Measurements from ENCODE around the gene BAG3.

BAG3 gene

GRCh38 chr10:119715628-119716505 is 64.7 kb downstream of the BAG3 start (continued):
- TF ChIP-seq ZNF510 (tag by site-specific recombination; IDR thresholded peaks at IDR 0.05; ENCODE audit: insufficient replicate concordance): no peak

DNA sequence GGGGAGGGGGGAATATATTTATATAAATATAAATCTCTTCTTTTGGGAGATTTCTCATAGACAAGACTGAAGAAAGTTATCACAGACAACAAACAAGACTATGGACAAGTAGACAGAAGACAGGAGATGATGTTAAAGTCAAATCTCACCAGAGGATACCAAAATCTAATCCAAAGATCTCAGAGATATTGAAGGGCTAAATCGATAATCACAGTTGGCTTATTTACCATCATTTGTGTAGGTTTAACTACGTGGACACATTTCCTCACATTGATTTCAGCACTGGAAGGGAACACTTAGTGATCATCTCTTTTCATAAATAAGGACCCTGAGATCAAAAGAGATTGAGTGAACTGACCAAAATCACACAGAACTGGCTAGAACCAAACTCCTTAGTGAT is 72.0 kb downstream of the BAG3 start:
- ChIA-PET CTCF (no interaction called here), POLR2A (no interaction called here)
- no peak overlapping the region for H3K27ac ChIP-seq (ENCODE audit: extremely low read depth, low read depth, low read length)

GRCh38 chr10:119723624-119724023 is 72.4 kb downstream of the BAG3 start:
- ChIA-PET CTCF (interaction anchor here (1.4 to 1.8 kb wide), 2 partner anchors 36 to 38 kb away, joined by 4 to 6 read pairs; no protein-coding TSS in a partner anchor), POLR2A (no interaction called here)
- TF ChIP-seq YY1 (tag by site-specific recombination; IDR thresholded peaks at IDR 0.05) (no peak), ZNF707 (tag by site-specific recombination; IDR thresholded peaks at IDR 0.05) (no peak), ZNF521 (tag by site-specific recombination; IDR thresholded peaks at IDR 0.05) (no peak), TCF7L2 (IDR thresholded peaks at IDR 0.05; ENCODE audit: borderline replicate concordance, low read depth, low read length) (no peak), SP7 (tag by site-specific recombination; IDR thresholded peaks at IDR 0.05) (no peak), ZNF391 (tag by site-specific recombination; IDR thresholded peaks at IDR 0.05; ENCODE audit: borderline replicate concordance, low read depth) (no peak), ZNF473 (tag by site-specific recombination; IDR thresholded peaks at IDR 0.05) (no peak), ZNF624 (tag by site-specific recombination; IDR thresholded peaks at IDR 0.05) (no peak), ZNF19 (tag by site-specific recombination; IDR thresholded peaks at IDR 0.05; ENCODE audit: low read depth) (no peak), ZNF510 (tag by site-specific recombination; IDR thresholded peaks at IDR 0.05; ENCODE audit: insufficient replicate concordance) (no peak), FEZF1 (tag by site-specific recombination; IDR thresholded peaks at IDR 0.05) (no peak), ZSCAN30 (tag by site-specific recombination; IDR thresholded peaks at IDR 0.05) (no peak)
- TF ChIP-seq, protein P1, sequence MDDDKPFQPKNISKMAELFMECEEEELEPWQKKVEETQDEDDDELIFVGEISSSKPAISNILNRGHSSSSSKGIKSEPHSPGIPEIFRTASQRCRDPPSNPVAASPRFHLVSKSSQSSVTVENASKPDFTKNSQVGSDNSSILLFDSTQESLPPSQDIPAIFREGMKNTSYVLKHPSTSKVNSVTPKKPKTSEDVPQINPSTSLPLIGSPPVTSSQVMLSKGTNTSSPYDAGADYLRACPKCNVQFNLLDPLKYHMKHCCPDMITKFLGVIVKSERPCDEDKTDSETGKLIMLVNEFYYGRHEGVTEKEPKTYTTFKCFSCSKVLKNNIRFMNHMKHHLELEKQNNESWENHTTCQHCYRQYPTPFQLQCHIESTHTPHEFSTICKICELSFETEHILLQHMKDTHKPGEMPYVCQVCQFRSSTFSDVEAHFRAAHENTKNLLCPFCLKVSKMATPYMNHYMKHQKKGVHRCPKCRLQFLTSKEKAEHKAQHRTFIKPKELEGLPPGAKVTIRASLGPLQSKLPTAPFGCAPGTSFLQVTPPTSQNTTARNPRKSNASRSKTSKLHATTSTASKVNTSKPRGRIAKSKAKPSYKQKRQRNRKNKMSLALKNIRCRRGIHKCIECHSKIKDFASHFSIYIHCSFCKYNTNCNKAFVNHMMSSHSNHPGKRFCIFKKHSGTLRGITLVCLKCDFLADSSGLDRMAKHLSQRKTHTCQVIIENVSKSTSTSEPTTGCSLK (tag by site-specific recombination; IDR thresholded peaks at IDR 0.05): no peak
- TF ChIP-seq, protein P2, sequence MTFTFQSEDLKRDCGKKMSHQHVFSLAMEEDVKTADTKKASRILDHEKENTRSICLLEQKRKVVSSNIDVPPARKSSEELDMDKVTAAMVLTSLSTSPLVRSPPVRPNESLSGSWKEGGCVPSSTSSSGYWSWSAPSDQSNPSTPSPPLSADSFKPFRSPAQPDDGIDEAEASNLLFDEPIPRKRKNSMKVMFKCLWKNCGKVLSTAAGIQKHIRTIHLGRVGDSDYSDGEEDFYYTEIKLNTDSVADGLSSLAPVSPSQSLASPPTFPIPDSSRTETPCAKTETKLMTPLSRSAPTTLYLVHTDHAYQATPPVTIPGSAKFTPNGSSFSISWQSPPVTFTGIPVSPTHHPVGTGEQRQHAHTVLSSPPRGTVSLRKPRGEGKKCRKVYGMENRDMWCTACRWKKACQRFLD (tag by site-specific recombination; IDR thresholded peaks at IDR 0.05): no peak
- Histone ChIP-seq H3K4me1 (ENCODE audit: control insufficient read depth, insufficient read depth, low read length) (peaks cover 16% of the 10 kb centered on the region), H3K27ac (ENCODE audit: extremely low read depth, low read depth, low read length) (no peak overlapping the region), H3K4me3 (ENCODE audit: low read depth, low read length) (no peak overlapping the region), H3K36me3 (ENCODE audit: control insufficient read depth in 2 of 2, insufficient read depth in 1 of 2, low read length in 2 of 2) (no peaks in the 10 kb centered on the region), H3K9me3 (ENCODE audit: control insufficient read depth, insufficient read depth, low read depth, low read length) (no peaks in the 10 kb centered on the region)

More for the DNA sequence above, 72.0 kb downstream of the BAG3 start:
- Histone ChIP-seq H3K36me3 (ENCODE audit: control insufficient read depth in 2 of 2, insufficient read depth in 1 of 2, low read length in 2 of 2) (no peaks in the 10 kb centered on the region), H3K4me3 (ENCODE audit: low read depth, low read length) (no peak overlapping the region), H3K4me1 (ENCODE audit: control insufficient read depth, insufficient read depth, low read length) (peaks cover 16% of the 10 kb centered on the region), H3K9me3 (ENCODE audit: control insufficient read depth, insufficient read depth, low read depth, low read length) (no peaks in the 10 kb centered on the region)
- TF ChIP-seq ZSCAN23 (tag by site-specific recombination; IDR thresholded peaks at IDR 0.05): no peak
- TF ChIP-seq ZNF76 (tag by site-specific recombination; IDR thresholded peaks at IDR 0.05; ENCODE audit: borderline replicate concordance, low read depth): no peak
- TF ChIP-seq ZNF555 (tag by site-specific recombination; conservative IDR thresholded peaks at IDR 0.05): no peak
- TF ChIP-seq ZNF133 (tag by site-specific recombination; IDR thresholded peaks at IDR 0.05): no peak
- TF ChIP-seq, protein P3, sequence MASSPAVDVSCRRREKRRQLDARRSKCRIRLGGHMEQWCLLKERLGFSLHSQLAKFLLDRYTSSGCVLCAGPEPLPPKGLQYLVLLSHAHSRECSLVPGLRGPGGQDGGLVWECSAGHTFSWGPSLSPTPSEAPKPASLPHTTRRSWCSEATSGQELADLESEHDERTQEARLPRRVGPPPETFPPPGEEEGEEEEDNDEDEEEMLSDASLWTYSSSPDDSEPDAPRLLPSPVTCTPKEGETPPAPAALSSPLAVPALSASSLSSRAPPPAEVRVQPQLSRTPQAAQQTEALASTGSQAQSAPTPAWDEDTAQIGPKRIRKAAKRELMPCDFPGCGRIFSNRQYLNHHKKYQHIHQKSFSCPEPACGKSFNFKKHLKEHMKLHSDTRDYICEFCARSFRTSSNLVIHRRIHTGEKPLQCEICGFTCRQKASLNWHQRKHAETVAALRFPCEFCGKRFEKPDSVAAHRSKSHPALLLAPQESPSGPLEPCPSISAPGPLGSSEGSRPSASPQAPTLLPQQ (tag by site-specific recombination; IDR thresholded peaks at IDR 0.05): no peak
- TF ChIP-seq, protein P4, sequence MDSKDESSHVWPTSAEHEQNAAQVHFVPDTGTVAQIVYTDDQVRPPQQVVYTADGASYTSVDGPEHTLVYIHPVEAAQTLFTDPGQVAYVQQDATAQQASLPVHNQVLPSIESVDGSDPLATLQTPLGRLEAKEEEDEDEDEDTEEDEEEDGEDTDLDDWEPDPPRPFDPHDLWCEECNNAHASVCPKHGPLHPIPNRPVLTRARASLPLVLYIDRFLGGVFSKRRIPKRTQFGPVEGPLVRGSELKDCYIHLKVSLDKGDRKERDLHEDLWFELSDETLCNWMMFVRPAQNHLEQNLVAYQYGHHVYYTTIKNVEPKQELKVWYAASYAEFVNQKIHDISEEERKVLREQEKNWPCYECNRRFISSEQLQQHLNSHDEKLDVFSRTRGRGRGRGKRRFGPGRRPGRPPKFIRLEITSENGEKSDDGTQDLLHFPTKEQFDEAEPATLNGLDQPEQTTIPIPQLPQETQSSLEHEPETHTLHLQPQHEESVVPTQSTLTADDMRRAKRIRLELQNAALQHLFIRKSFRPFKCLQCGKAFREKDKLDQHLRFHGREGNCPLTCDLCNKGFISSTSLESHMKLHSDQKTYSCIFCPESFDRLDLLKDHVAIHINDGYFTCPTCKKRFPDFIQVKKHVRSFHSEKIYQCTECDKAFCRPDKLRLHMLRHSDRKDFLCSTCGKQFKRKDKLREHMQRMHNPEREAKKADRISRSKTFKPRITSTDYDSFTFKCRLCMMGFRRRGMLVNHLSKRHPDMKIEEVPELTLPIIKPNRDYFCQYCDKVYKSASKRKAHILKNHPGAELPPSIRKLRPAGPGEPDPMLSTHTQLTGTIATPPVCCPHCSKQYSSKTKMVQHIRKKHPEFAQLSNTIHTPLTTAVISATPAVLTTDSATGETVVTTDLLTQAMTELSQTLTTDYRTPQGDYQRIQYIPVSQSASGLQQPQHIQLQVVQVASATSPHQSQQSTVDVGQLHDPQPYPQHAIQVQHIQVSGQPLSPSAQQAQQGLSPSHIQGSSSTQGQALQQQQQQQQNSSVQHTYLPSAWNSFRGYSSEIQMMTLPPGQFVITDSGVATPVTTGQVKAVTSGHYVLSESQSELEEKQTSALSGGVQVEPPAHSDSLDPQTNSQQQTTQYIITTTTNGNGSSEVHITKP (tag by site-specific recombination; IDR thresholded peaks at IDR 0.05): no peak
- TF ChIP-seq, protein P5, sequence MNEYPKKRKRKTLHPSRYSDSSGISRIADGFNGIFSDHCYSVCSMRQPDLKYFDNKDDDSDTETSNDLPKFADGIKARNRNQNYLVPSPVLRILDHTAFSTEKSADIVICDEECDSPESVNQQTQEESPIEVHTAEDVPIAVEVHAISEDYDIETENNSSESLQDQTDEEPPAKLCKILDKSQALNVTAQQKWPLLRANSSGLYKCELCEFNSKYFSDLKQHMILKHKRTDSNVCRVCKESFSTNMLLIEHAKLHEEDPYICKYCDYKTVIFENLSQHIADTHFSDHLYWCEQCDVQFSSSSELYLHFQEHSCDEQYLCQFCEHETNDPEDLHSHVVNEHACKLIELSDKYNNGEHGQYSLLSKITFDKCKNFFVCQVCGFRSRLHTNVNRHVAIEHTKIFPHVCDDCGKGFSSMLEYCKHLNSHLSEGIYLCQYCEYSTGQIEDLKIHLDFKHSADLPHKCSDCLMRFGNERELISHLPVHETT (tag by site-specific recombination; IDR thresholded peaks at IDR 0.05): no peak
- TF ChIP-seq ZNF571 (tag by site-specific recombination; IDR thresholded peaks at IDR 0.05): no peak
- no peak for TF ChIP-seq ZNF843 (tag by site-specific recombination; IDR thresholded peaks at IDR 0.05)
- no peak for TF ChIP-seq ZNF341 (tag by site-specific recombination; IDR thresholded peaks at IDR 0.05; ENCODE audit: low read depth)
- TF ChIP-seq ZNF785 (tag by site-specific recombination; IDR thresholded peaks at IDR 0.05): no peak

All from HEK293 (cell line).